OCI-LY3 (cell line): ENCODE measurements around the gene NRG3.

Experiments
- H2AFZ ChIP-seq: fragments of 200-600, 300-600 bp; shearing (Covaris generic); 2 replicates; pipeline ENCODE4 v1.6.0; 2014; ENCODE audit warnings: antibody characterized with exemption, low read depth, low read length
- H3K27ac ChIP-seq: fragments of 200-600, 300-600 bp; sonication (generic); 2 replicates; pipeline ENCODE4 v1.5.1; 2014; ENCODE audit warnings: mild to moderate bottlenecking, low read length, moderate library complexity, mixed read lengths
- H3K27me3 ChIP-seq: fragments of 200-600, 300-600 bp; sonication (generic); 2 replicates; pipeline ENCODE4 v1.6.1; 2014; ENCODE audit warnings: low read depth, low read length, mixed read lengths
- H3K36me3 ChIP-seq: fragments of 200-600, 300-600 bp; sonication (generic); replicated peaks from 2 replicates; pipeline ENCODE3; 2014; ENCODE audit warnings: low read depth, low read length, mixed read lengths
- H3K4me1 ChIP-seq: fragments of 300-600, 200-600 bp; sonication (generic); 2 replicates; pipeline ENCODE4 v1.6.1; 2014; ENCODE audit warnings: low read length, mixed read lengths
- H3K4me2 ChIP-seq: fragments of 200-600, 300-600 bp; sonication (generic); 2 replicates; pipeline ENCODE4 v1.6.1; 2014; ENCODE audit warnings: low read length, mixed read lengths
- H3K4me3 ChIP-seq: fragments of 300-600, 200-600 bp; sonication (generic); 2 replicates; pipeline ENCODE4 v1.5.1; 2014; ENCODE audit warnings: antibody characterized with exemption, mild to moderate bottlenecking, low read length, moderate library complexity
- H3K79me2 ChIP-seq: fragments of 300-600, 200-600 bp; shearing (Covaris generic); 2 replicates; pipeline ENCODE4 v1.6.1; 2014; ENCODE audit warnings: mild to moderate bottlenecking, low read length, mixed read lengths
- H3K9ac ChIP-seq: fragments of 300-600, 200-600 bp; shearing (Covaris generic); 2 replicates; pipeline ENCODE4 v1.6.0; 2014; ENCODE audit warnings: mild to moderate bottlenecking, low read length, moderate library complexity
- H3K9me3 ChIP-seq: fragments of 200-600, 300-600 bp; shearing (Covaris generic); 2 replicates; pipeline ENCODE4 v1.6.1; 2014; ENCODE audit warnings: low read length, mixed read lengths; ENCODE audit not compliant: insufficient read depth
- H4K20me1 ChIP-seq: fragments of 200-600, 300-600 bp; sonication (generic); 2 replicates; pipeline ENCODE4 v1.6.1; 2016; ENCODE audit warnings: low read length, mixed read lengths; ENCODE audit not compliant: insufficient read depth
- EZH2phosphoT487 ChIP-seq: fragments of 200-600 bp; shearing (Covaris generic); IDR thresholded peaks from 2 replicates; pipeline ENCODE4 v1.6.1; 2018; ENCODE audit warnings: antibody characterized with exemption, mixed run types, low read depth
- TF ChIP-seq, protein P1 (sequence below): fragments of 200-600, 300-600 bp; sonication (generic); IDR thresholded peaks from 2 replicates; pipeline ENCODE4 v1.5.1; 2014; ENCODE audit warnings: antibody characterized with exemption, low read length, low read depth

Gene NRG3

DNA sequence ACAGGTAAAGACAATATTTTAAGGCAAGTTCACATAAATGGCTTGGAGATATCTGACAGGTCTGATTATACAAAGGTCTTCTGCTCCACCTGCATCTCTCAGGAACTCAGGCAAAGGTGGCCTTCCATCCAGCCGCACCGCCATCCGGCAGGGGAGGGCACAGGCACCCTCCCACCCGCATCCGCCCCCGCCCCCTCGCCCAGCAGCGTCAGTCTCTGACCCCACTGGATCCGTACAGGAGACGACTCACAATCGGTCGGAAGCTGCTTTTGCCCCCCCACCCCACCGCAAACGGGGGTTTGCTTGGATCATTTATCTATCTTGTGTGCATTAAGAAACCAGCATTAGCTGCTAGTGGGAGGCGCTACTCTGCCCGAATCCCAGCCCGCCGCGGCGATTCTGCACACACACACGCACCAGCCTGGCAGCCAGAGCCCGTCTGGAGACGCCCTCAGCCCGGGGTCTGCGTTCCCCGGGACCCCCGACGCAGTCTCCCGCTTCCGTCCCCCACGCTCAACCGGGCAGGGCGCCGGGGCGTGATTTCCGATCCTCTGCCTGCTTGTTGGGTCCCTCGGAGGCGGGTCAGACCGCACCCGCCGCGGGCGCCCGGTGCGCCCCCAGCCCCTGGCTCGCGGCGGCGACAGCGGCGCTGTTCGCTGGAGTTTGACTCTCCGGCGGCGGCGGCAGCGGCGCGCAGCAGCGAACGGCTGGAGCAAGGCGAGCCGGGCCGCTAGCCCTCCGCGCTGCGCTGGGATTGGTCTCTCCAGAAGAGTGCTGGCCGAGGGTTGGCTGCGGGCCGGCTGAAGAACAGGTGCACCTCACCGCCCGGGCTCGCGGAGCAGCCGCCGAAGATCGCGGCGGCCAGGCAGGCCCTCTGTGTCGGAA, 820 bp upstream of the NRG3 start:
- no peak overlapping the region for H3K27ac ChIP-seq

DNA sequence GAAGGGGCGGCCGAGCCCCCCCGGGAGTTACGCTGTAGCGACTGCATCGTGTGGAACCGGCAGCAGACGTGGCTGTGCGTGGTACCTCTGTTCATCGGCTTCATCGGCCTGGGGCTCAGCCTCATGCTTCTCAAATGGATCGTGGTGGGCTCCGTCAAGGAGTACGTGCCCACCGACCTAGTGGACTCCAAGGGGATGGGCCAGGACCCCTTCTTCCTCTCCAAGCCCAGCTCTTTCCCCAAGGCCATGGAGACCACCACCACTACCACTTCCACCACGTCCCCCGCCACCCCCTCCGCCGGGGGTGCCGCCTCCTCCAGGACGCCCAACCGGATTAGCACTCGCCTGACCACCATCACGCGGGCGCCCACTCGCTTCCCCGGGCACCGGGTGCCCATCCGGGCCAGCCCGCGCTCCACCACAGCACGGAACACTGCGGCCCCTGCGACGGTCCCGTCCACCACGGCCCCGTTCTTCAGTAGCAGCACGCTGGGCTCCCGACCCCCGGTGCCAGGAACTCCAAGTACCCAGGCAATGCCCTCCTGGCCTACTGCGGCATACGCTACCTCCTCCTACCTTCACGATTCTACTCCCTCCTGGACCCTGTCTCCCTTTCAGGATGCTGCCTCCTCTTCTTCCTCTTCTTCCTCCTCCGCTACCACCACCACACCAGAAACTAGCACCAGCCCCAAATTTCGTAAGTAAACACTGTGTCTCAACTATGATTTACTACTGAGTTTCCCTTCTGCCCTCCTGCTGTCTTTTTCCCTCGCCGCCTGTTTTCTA, 666 bp downstream of the NRG3 start:
- Histone ChIP-seq H3K4me3 (no peak overlapping the region), H3K4me1 (no peaks in the 10 kb centered on the region), H3K27me3 (no peaks in the 10 kb centered on the region), H2AFZ (no peak overlapping the region), H3K9me3 (no peaks in the 10 kb centered on the region), H4K20me1 (no peaks in the 10 kb centered on the region), H3K27ac (no peak overlapping the region), H3K36me3 (no peaks in the 10 kb centered on the region), H3K9ac (no peak overlapping the region), H3K4me2 (no peak overlapping the region), H3K79me2 (no peaks in the 10 kb centered on the region)
- TF ChIP-seq, protein P1, sequence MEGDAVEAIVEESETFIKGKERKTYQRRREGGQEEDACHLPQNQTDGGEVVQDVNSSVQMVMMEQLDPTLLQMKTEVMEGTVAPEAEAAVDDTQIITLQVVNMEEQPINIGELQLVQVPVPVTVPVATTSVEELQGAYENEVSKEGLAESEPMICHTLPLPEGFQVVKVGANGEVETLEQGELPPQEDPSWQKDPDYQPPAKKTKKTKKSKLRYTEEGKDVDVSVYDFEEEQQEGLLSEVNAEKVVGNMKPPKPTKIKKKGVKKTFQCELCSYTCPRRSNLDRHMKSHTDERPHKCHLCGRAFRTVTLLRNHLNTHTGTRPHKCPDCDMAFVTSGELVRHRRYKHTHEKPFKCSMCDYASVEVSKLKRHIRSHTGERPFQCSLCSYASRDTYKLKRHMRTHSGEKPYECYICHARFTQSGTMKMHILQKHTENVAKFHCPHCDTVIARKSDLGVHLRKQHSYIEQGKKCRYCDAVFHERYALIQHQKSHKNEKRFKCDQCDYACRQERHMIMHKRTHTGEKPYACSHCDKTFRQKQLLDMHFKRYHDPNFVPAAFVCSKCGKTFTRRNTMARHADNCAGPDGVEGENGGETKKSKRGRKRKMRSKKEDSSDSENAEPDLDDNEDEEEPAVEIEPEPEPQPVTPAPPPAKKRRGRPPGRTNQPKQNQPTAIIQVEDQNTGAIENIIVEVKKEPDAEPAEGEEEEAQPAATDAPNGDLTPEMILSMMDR, result no peak
- no peak for TF ChIP-seq EZH2phosphoT487

More for the DNA sequence above, 820 bp upstream of the NRG3 start:
- no peak for TF ChIP-seq EZH2phosphoT487
- TF ChIP-seq, protein P1, result no peak
- H2AFZ ChIP-seq, result no peak overlapping the region
- H4K20me1 ChIP-seq, result no peaks in the 10 kb centered on the region
- no peaks in the 10 kb centered on the region for H3K9me3 ChIP-seq
- no peaks in the 10 kb centered on the region for H3K4me1 ChIP-seq
- no peak overlapping the region for H3K4me3 ChIP-seq
- H3K27me3 ChIP-seq, result no peaks in the 10 kb centered on the region
- H3K36me3 ChIP-seq, result no peaks in the 10 kb centered on the region
- H3K9ac ChIP-seq, result no peak overlapping the region
- H3K4me2 ChIP-seq, result no peak overlapping the region
- no peaks in the 10 kb centered on the region for H3K79me2 ChIP-seq

DNA sequence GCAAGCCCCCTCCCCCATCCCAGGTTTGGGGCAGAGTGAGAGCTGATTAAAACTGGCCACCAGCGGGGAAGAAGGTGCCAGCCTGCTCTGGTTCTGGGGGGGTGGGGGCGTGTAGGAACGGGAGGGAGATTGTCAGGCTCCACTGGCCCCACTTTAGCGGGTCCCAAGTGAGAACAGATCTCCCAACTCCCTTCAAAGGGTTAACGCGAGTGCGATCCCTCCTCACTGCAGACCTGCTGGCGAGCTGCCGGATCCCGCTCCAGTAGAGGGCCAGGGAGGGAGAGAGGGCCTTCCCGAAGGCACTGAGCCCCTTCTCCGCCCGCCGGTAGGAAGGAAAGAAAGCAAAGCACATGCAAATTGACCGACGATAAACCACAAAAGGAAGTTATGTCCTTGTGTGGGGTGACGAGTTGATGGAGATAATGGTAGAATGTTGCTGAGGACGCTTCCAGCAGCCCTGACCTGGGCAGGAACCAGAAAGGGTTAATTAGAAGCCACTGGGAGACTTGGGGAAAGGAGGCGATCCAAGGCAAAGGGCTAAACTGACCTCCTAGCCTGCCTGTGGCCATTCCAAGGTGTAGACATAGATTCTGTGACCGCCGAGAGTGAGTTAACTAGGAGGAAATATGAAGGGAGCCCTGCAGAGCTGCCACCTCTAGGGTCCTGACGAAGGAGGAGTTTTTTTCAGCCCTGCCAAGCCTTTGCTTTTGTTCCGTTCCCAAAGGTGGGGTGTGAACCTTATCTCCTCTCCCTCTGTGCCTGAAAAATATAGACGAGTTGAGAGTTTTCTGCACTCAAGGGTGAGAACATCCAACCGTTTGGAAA, 1.5 kb downstream of the NRG3 start:
- Histone ChIP-seq H2AFZ (no peak overlapping the region), H3K36me3 (no peaks in the 10 kb centered on the region), H3K4me3 (no peak overlapping the region), H3K9me3 (no peaks in the 10 kb centered on the region), H3K27ac (no peak overlapping the region), H3K4me2 (no peak overlapping the region), H3K4me1 (no peaks in the 10 kb centered on the region), H3K9ac (no peak overlapping the region), H3K27me3 (no peaks in the 10 kb centered on the region), H4K20me1 (no peaks in the 10 kb centered on the region), H3K79me2 (no peaks in the 10 kb centered on the region)
- TF ChIP-seq, protein P1, result no peak
- TF ChIP-seq EZH2phosphoT487, result no peak

DNA sequence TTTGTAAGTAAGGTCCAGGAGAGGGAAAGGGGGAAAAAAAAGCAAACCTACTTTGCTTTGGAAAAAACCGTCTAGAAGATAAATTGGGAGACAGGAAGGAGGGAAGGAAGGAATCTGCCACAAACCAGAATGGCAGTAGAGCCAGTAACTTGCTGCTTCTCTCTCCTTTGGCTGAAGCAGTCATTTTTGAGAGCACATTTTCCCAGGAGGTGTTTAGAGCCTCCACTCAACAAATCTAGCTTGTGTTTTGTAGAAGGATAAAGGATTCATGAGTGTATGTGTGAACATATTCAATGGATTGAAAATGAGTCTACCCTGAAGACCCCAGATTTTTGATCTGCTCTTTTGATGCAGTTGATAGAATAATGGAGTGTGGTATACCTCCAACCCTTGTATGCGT, 2.6 kb downstream of the NRG3 start:
- Histone ChIP-seq H3K36me3 (no peaks in the 10 kb centered on the region), H3K4me2 (no peak overlapping the region), H3K79me2 (no peaks in the 10 kb centered on the region), H3K9me3 (no peaks in the 10 kb centered on the region), H3K27me3 (no peaks in the 10 kb centered on the region), H3K27ac (no peak overlapping the region), H4K20me1 (no peaks in the 10 kb centered on the region), H3K4me1 (no peaks in the 10 kb centered on the region), H2AFZ (no peak overlapping the region), H3K9ac (no peak overlapping the region), H3K4me3 (no peak overlapping the region)
- TF ChIP-seq EZH2phosphoT487, result no peak
- TF ChIP-seq, protein P1, result no peak
